Measurements from ENCODE around the gene CNTN4. TPM values are rescaled to one million over a fixed set of nuclear protein-coding genes. Genes with fewer than 3 reads are reported as not detected.

Gene CNTN4
- total RNA-seq, 1 donor from 2014 or later: 5.2 TPM

DNA sequence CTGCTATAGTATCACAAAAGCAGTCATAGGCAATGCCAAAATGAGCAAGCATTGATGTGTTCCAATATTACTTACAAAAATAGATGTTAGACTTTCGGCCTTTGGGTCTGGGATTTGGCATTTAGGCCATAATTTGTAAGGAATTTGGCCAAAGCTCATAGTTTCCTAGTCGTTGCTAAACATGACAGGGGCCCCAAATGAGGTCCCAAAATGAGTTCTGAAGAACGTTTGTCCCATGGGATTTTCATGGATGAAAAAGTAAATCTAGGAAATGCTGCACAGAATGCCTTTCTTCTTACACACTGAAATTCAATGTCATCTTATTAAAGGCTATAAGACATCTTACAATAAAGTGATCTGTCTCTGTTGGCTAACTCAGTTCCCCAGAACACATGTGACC lies 456.0 kb downstream of the CNTN4 start:
- TF ChIP-seq, protein P1, sequence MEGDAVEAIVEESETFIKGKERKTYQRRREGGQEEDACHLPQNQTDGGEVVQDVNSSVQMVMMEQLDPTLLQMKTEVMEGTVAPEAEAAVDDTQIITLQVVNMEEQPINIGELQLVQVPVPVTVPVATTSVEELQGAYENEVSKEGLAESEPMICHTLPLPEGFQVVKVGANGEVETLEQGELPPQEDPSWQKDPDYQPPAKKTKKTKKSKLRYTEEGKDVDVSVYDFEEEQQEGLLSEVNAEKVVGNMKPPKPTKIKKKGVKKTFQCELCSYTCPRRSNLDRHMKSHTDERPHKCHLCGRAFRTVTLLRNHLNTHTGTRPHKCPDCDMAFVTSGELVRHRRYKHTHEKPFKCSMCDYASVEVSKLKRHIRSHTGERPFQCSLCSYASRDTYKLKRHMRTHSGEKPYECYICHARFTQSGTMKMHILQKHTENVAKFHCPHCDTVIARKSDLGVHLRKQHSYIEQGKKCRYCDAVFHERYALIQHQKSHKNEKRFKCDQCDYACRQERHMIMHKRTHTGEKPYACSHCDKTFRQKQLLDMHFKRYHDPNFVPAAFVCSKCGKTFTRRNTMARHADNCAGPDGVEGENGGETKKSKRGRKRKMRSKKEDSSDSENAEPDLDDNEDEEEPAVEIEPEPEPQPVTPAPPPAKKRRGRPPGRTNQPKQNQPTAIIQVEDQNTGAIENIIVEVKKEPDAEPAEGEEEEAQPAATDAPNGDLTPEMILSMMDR (IDR thresholded peaks at IDR 0.05): no peak
- no peak for TF ChIP-seq EZH2phosphoT487 (IDR thresholded peaks at IDR 0.05)
- TF ChIP-seq EZH2 (IDR thresholded peaks at IDR 0.05): no peak
- no peaks in the 10 kb centered on the region for H3K36me3 ChIP-seq
- no peak for DNase-seq (ENCODE audit: low spot score)
- Mint-ChIP-seq H3K4me1 (no peaks in the 10 kb centered on the region), H3K36me3 (no peaks in the 10 kb centered on the region), H3K27me3 (ENCODE audit: insufficient read depth, low read depth) (no peaks in the 10 kb centered on the region), H3K4me3 (no peak overlapping the region), H3K27ac (no peak overlapping the region), H3K9me3 (no peaks in the 10 kb centered on the region)
- no peak overlapping the region for H3K4me2 ChIP-seq
- no peak overlapping the region for H3K9ac ChIP-seq
- H4K20me1 ChIP-seq (ENCODE audit: low read depth): no peaks in the 10 kb centered on the region
- H3K4me1 ChIP-seq: no peaks in the 10 kb centered on the region
- no peaks in the 10 kb centered on the region for H3K9me3 ChIP-seq (ENCODE audit: low read depth)
- no peak overlapping the region for H3K27ac ChIP-seq
- H2AFZ ChIP-seq (replicated peaks): no peak overlapping the region
- no peaks in the 10 kb centered on the region for H3K27me3 ChIP-seq
- H3F3A ChIP-seq (ENCODE audit: low read depth): no peaks in the 10 kb centered on the region
- H3K79me2 ChIP-seq (ENCODE audit: low read depth): no peaks in the 10 kb centered on the region
- no peak overlapping the region for H3K4me3 ChIP-seq

DNA sequence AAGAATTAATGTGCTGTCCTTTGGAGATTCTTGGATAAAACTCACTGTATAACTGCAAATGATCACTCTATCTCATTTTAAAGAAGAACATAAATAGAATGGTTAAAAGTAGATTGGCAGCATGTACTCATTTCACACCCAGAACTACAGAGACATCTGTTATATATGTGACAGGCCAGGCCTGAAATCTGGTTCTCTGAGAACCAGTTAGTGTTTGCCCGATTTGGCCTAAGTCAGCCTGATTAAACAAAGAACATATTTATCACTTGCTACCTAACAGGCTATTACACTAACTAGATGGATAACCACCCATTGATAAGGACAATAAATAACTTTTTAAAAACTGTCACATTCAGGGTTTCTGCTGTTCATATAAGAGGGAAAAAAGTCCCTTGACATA lies 460.1 kb downstream of the CNTN4 start:
- Histone ChIP-seq H3K4me3 (no peak overlapping the region), H2AFZ (replicated peaks) (no peak overlapping the region), H3K9me3 (ENCODE audit: low read depth) (no peaks in the 10 kb centered on the region), H3K9ac (no peak overlapping the region), H3K79me2 (ENCODE audit: low read depth) (no peaks in the 10 kb centered on the region), H3K4me2 (no peak overlapping the region), H4K20me1 (ENCODE audit: low read depth) (no peaks in the 10 kb centered on the region), H3K27ac (no peak overlapping the region), H3K36me3 (no peaks in the 10 kb centered on the region), H3K27me3 (no peaks in the 10 kb centered on the region), H3K4me1 (no peaks in the 10 kb centered on the region), H3F3A (ENCODE audit: low read depth) (no peaks in the 10 kb centered on the region)
- H3K27me3 Mint-ChIP-seq (ENCODE audit: insufficient read depth, low read depth): no peaks in the 10 kb centered on the region
- no peaks in the 10 kb centered on the region for H3K9me3 Mint-ChIP-seq
- TF ChIP-seq EZH2phosphoT487 (IDR thresholded peaks at IDR 0.05) (no peak), EZH2 (IDR thresholded peaks at IDR 0.05) (no peak)
- TF ChIP-seq, protein P1 (IDR thresholded peaks at IDR 0.05): no peak
- DNase-seq (ENCODE audit: low spot score): no peak
- no peak overlapping the region for H3K4me3 Mint-ChIP-seq
- H3K4me1 Mint-ChIP-seq: peaks cover 6% of the 10 kb centered on the region
- no peak overlapping the region for H3K27ac Mint-ChIP-seq
- no peaks in the 10 kb centered on the region for H3K36me3 Mint-ChIP-seq

DNA sequence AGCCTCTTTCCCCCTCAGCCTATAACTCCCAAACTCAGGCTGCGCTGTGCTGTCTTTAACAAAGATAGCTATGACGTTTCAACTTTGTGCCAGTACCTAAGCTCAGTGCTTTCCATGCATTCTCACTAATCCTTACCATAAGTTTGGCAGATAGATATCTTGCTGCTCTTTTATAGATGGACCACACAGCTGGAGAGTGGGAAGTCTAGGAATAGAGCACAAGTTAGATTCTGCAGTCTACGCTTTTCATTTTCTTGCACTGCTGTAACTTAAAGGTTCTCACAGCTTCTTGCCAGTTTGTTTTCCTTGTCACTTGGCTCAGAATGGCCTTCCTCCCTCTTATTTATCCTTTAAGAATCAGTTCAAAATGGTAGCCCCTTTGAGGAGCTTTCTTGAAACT lies 468.8 kb downstream of the CNTN4 start:
- Histone ChIP-seq H3K36me3 (no peaks in the 10 kb centered on the region), H3K27me3 (no peaks in the 10 kb centered on the region), H3K4me2 (no peak overlapping the region), H2AFZ (replicated peaks) (no peak overlapping the region), H4K20me1 (ENCODE audit: low read depth) (no peaks in the 10 kb centered on the region), H3K27ac (no peak overlapping the region), H3F3A (ENCODE audit: low read depth) (no peaks in the 10 kb centered on the region), H3K4me1 (no peaks in the 10 kb centered on the region), H3K9me3 (ENCODE audit: low read depth) (no peaks in the 10 kb centered on the region), H3K4me3 (no peak overlapping the region), H3K79me2 (ENCODE audit: low read depth) (no peaks in the 10 kb centered on the region), H3K9ac (no peak overlapping the region)
- Mint-ChIP-seq H3K27me3 (ENCODE audit: insufficient read depth, low read depth) (no peaks in the 10 kb centered on the region), H3K9me3 (no peaks in the 10 kb centered on the region), H3K4me3 (no peak overlapping the region), H3K36me3 (peaks cover 2% of the 10 kb centered on the region), H3K4me1 (peaks cover 2% of the 10 kb centered on the region), H3K27ac (no peak overlapping the region)
- TF ChIP-seq EZH2phosphoT487 (IDR thresholded peaks at IDR 0.05) (no peak), EZH2 (IDR thresholded peaks at IDR 0.05) (no peak)
- TF ChIP-seq, protein P1 (IDR thresholded peaks at IDR 0.05): no peak
- DNase-seq (ENCODE audit: low spot score): no peak
